PC-9 (cell line): ENCODE results near the gene MYEF2.

Source experiments
- EZH2 ChIP-seq: fragments of 200-600 bp; sonication (generic); IDR thresholded peaks from 2 replicates; pipeline ENCODE4 v1.8.0; 2017; ENCODE audit warnings: antibody characterized with exemption, low read depth
- TF ChIP-seq, protein P1 (sequence below): fragments of 200-600 bp; sonication (generic); conservative IDR thresholded peaks from 2 replicates; pipeline ENCODE4 v1.6.1; 2017; ENCODE audit warnings: mixed run types, antibody characterized with exemption, mild to moderate bottlenecking, moderate library complexity

DNA sequence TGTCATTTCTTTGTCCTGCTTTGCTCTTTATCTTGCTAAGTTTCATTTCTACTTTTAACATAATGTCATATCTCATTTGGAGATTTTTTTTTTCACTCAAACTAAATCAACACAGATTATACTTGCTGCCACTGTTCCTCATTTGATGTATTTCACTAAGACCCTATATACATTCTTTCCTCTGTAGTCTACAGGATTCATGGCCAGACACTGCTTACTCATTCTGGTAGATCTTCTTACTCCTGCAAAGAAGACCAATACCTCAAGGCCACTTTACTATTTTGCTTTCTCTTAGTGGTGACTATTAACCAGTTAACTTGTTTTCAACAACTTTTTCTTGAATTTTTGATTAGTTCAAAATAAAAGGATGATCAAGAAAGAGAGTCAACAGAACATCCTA is 30.7 kb downstream of the MYEF2 start:
- TF ChIP-seq, protein P1, sequence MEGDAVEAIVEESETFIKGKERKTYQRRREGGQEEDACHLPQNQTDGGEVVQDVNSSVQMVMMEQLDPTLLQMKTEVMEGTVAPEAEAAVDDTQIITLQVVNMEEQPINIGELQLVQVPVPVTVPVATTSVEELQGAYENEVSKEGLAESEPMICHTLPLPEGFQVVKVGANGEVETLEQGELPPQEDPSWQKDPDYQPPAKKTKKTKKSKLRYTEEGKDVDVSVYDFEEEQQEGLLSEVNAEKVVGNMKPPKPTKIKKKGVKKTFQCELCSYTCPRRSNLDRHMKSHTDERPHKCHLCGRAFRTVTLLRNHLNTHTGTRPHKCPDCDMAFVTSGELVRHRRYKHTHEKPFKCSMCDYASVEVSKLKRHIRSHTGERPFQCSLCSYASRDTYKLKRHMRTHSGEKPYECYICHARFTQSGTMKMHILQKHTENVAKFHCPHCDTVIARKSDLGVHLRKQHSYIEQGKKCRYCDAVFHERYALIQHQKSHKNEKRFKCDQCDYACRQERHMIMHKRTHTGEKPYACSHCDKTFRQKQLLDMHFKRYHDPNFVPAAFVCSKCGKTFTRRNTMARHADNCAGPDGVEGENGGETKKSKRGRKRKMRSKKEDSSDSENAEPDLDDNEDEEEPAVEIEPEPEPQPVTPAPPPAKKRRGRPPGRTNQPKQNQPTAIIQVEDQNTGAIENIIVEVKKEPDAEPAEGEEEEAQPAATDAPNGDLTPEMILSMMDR = no peak
- TF ChIP-seq EZH2 = no peak
